ENCODE data around the gene NCAPD3. TPM values are rescaled to one million over a fixed set of nuclear protein-coding genes. Genes with fewer than 3 reads are reported as not detected.

NCAPD3 gene
- total and polyA plus RNA-seq, 4 donors, result 14.1 to 35.4 (median 24.2) TPM

- Histone ChIP-seq H3K9me3 (ENCODE audit: control insufficient read depth in 4 of 4, low read length in 3 of 4) (no peaks in the 10 kb centered on the region), H3K36me3 (ENCODE audit: control insufficient read depth in 4 of 4, insufficient read depth in 3 of 4, low read depth in 1 of 4, low read length in 3 of 4) (no peaks in the 10 kb centered on the region), H3K4me3 (ENCODE audit: low read depth in 1 of 3, low read length in 3 of 3) (no peak overlapping the region), H3K27me3 (ENCODE audit: control insufficient read depth in 4 of 4, insufficient read depth in 4 of 4, low read length in 3 of 4) (no peaks in the 10 kb centered on the region), H3K4me1 (ENCODE audit: control insufficient read depth in 4 of 4, insufficient read depth in 4 of 4, low read length in 3 of 4) (peaks cover 0 to 3% (median 0%) of the 10 kb centered on the region in 4 donors), H3K27ac (ENCODE audit: low read depth in 1 of 2, low read length in 2 of 2) (no peak overlapping the region), H3K9ac (ENCODE audit: low read depth in 1 of 2, low read length in 2 of 2) (no peak overlapping the region)
- DNase-seq (ENCODE audit: low spot score), result no peak
- TF ChIP-seq CTCF (IDR thresholded peaks at IDR 0.05; ENCODE audit: low read depth, low read length, missing input control) (no peak), NR2F2 (IDR thresholded peaks at IDR 0.05) (no peak)
- WGBS, result 76% methylated on average over 9 of the region's 9 CpGs
These were observed 98.3 kb downstream of the NCAPD3 start for GRCh38 chr11:134125507-134125906.

GRCh38 chr11:134124660-134125451 lies 98.9 kb downstream of the NCAPD3 start:
- Histone ChIP-seq H3K4me3 (ENCODE audit: low read depth in 1 of 3, low read length in 3 of 3) (peak overlapping the region in 2 of 3 donors; percentile 1 to 6), H3K9ac (ENCODE audit: low read depth in 1 of 2, low read length in 2 of 2) (no peak overlapping the region), H3K4me1 (ENCODE audit: control insufficient read depth in 4 of 4, insufficient read depth in 4 of 4, low read length in 3 of 4) (peaks cover 0 to 3% (median 0%) of the 10 kb centered on the region in 4 donors), H3K9me3 (ENCODE audit: control insufficient read depth in 4 of 4, low read length in 3 of 4) (no peaks in the 10 kb centered on the region), H3K27me3 (ENCODE audit: control insufficient read depth in 4 of 4, insufficient read depth in 4 of 4, low read length in 3 of 4) (no peaks in the 10 kb centered on the region), H3K36me3 (ENCODE audit: control insufficient read depth in 4 of 4, insufficient read depth in 3 of 4, low read depth in 1 of 4, low read length in 3 of 4) (no peaks in the 10 kb centered on the region), H3K27ac (ENCODE audit: low read depth in 1 of 2, low read length in 2 of 2) (no peak overlapping the region)
- DNase-seq (ENCODE audit: low spot score), result no peak
- no peak for TF ChIP-seq ZBTB33 (IDR thresholded peaks at IDR 0.05)
- TF ChIP-seq RXRA (IDR thresholded peaks at IDR 0.05), result no peak
- WGBS, result 9% methylated on average over 54 of the region's 54 CpGs

GRCh38 chr11:134120921-134121526 lies 102.7 kb downstream of the NCAPD3 start:
- Histone ChIP-seq H3K36me3 (ENCODE audit: control insufficient read depth in 4 of 4, insufficient read depth in 3 of 4, low read depth in 1 of 4, low read length in 3 of 4) (no peaks in the 10 kb centered on the region), H3K9me3 (ENCODE audit: control insufficient read depth in 4 of 4, low read length in 3 of 4) (no peaks in the 10 kb centered on the region), H3K4me1 (ENCODE audit: control insufficient read depth in 4 of 4, insufficient read depth in 4 of 4, low read length in 3 of 4) (peaks cover 0 to 3% (median 0%) of the 10 kb centered on the region in 4 donors), H3K9ac (ENCODE audit: low read depth in 1 of 2, low read length in 2 of 2) (no peak overlapping the region), H3K27ac (ENCODE audit: low read depth in 1 of 2, low read length in 2 of 2) (peak overlapping the region in 1 of 2 donors; percentile 1), H3K4me3 (ENCODE audit: low read depth in 1 of 3, low read length in 3 of 3) (no peak overlapping the region), H3K27me3 (ENCODE audit: control insufficient read depth in 4 of 4, insufficient read depth in 4 of 4, low read length in 3 of 4) (no peaks in the 10 kb centered on the region)
- WGBS, result 62% methylated on average over 9 of the region's 9 CpGs
- TF ChIP-seq REST (IDR thresholded peaks at IDR 0.05) (peak; percentile 14), ZBTB33 (IDR thresholded peaks at IDR 0.05) (no peak)
- no peak for DNase-seq (ENCODE audit: low spot score)

Measured in liver (tissue), 9 donors.